HUES64 (cell line): Measurements from ENCODE around the gene CCSER2.

ENCODE experiments used
- H3K27ac ChIP-seq: 2 replicates; pipeline ENCODE4 v1.7.0; 2013; ENCODE audit warnings: low read depth, low read length, inconsistent platforms
- H3K27me3 ChIP-seq: 2 replicates; pipeline ENCODE4 v1.6.1; 2013; ENCODE audit warnings: mild to moderate bottlenecking, low read length; ENCODE audit not compliant: insufficient read depth
- H3K36me3 ChIP-seq: 2 replicates; pipeline ENCODE4 v1.6.1; 2013; ENCODE audit warnings: mild to moderate bottlenecking, low read length; ENCODE audit not compliant: insufficient read depth
- H3K4me1 ChIP-seq: 2 replicates; pipeline ENCODE4 v1.6.1; 2013; ENCODE audit warnings: mild to moderate bottlenecking, low read length, moderate library complexity; ENCODE audit not compliant: insufficient read depth
- H3K4me3 ChIP-seq: 2 replicates; pipeline ENCODE4 v1.5.1; 2013; ENCODE audit warnings: mild to moderate bottlenecking, low read length, moderate library complexity
- H3K9ac ChIP-seq: 2 replicates; pipeline ENCODE4 v1.6.1; 2013; ENCODE audit warnings: mild to moderate bottlenecking, low read depth, low read length
- H3K9me3 ChIP-seq: 2 replicates; pipeline ENCODE4 v1.6.1; 2013; ENCODE audit warnings: low read depth, low read length; ENCODE audit not compliant: insufficient read depth
- WGBS: fragments of 150-250, 120-280 bp; methylation state at CpG from one replicate; pipeline ENCODE4 v1.1.7; 2013; ENCODE audit warnings: missing lambda C conversion rate; 5-methylcytosine and 5-hydroxymethylcytosine counted together

The CCSER2 gene

DNA sequence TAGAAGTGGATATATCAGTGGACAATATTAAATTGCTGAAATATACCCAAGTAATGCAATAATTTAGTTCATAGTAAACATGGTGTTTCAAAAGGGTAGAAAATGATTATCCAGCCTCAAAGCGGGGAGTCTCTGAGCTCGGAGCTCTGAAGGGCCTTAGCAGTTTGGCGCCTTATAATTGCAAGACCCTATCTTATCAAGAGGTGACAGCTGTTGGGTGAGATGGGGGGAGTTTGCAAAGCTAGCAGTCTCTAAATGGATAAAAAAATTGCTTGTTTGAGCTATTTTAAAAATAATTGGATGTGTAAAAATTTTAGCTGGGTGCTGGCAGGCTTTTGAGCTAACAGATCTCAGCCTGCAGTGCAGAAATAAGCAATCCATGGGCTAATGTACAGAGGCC, 219.2 kb downstream of the CCSER2 start:
- Histone ChIP-seq H3K4me3 (no peak overlapping the region), H3K27me3 (no peaks in the 10 kb centered on the region), H3K9me3 (no peaks in the 10 kb centered on the region), H3K4me1 (peaks cover 8% of the 10 kb centered on the region; the same call in 1 of the 2 replicates), H3K9ac (no peak overlapping the region), H3K36me3 (no peaks in the 10 kb centered on the region), H3K27ac (no peak overlapping the region)
- WGBS, result 93% methylated on average over 3 of the region's 3 CpGs

DNA sequence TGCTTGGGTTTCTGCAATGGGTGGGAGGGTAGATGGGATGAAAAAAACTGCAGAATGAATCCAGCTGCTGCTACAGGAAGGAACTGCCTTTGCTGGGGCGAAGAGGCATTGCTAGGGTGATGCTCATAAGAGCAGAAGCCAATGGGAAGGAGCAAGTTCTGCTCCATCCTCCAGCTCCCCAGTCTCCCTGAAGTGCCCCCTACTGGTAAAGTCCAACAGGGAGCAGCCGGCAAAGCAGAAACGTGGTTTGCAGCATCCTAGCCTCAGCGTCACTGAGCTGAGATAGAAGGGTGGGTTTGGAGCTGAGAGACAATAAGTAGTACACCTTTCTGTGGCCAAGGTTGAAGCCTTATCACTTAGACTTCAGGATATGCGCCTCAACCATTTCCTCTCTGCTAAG, 220.5 kb downstream of the CCSER2 start:
- no peak overlapping the region for H3K9ac ChIP-seq
- H3K36me3 ChIP-seq, result no peaks in the 10 kb centered on the region
- H3K9me3 ChIP-seq, result no peaks in the 10 kb centered on the region
- H3K27me3 ChIP-seq, result no peaks in the 10 kb centered on the region
- H3K27ac ChIP-seq, result no peak overlapping the region
- 51% methylated on average over 5 of the region's 5 CpGs for WGBS
- H3K4me1 ChIP-seq, result no peaks in the 10 kb centered on the region
- no peak overlapping the region for H3K4me3 ChIP-seq

DNA sequence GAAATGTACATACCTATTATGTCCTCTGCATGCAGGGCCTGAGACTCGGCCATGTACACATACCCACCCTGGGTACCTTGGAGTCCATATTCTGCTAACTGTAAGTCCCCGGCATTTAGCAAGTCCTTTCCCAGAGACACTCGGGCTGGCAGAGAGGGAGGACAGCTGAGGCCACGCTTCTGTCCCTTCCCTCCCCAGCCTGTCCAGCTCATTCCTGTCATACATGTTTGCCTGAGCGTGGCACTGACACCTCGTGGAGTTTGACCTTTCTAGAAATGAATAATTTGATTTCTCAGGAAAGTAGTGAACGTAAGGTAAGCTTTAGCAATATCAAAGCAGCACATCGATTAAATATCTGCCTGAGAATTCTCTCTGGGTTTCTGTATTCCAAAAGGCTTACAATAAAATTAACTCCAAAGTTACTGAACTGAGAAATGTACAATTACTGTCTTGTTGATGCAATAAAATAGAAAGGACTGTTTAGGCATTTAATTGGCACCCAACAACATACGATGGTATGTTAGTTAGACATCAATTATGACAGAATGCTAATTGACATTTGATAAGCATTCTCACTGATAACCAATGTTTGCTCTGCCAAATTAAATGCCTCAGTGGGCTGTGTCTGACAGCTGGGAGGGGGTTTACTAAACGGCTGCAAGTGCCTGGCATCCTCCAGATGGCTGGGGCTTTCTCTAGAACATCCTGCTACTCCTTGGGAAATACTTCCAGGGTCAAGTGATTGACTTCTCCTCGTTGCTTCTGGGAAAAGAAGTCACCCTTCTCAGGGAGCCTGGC, 221.2 kb downstream of the CCSER2 start:
- no peaks in the 10 kb centered on the region for H3K36me3 ChIP-seq
- no peak overlapping the region for H3K9ac ChIP-seq
- no peak overlapping the region for H3K27ac ChIP-seq
- H3K9me3 ChIP-seq, result no peaks in the 10 kb centered on the region
- H3K4me1 ChIP-seq, result no peaks in the 10 kb centered on the region
- no peak overlapping the region for H3K4me3 ChIP-seq
- H3K27me3 ChIP-seq, result no peaks in the 10 kb centered on the region
- 87% methylated on average over 11 of the region's 11 CpGs for WGBS

DNA sequence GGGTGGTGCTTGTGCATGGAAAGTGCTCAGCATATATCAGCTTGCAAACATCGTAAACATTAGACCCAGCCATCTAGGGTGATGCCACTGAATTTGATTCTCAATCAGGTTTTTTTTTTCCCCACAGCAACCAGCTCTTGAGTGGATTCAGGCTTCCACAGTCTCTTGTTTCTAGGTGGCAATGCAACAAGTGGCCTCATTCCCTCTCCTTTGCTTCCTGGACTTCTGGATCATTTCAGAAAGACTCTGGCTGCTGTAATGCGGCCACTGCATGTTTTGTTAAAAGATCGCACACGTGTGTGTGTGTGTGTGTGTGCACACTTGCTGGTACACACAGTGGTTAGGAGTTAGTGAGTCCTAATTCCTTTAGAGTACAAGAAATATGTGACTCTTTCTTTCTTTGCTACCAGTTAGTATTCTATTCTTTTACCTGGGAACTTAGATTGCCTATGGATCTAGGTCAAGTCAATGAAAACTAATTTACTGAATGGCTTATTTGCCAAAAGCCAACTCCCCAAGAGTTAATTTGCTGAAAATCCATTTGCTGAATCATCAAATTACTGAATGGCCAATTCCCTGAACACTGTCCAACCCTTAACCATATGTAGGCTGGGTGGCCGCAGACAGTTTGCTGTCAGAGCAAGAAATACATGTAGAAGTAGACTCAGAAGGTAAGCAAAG, 222.5 kb downstream of the CCSER2 start:
- 96% methylated on average over 5 of the region's 5 CpGs for WGBS
- H3K27me3 ChIP-seq, result no peaks in the 10 kb centered on the region
- no peaks in the 10 kb centered on the region for H3K9me3 ChIP-seq
- no peak overlapping the region for H3K9ac ChIP-seq
- H3K27ac ChIP-seq, result no peak overlapping the region
- H3K4me1 ChIP-seq, result no peaks in the 10 kb centered on the region
- H3K36me3 ChIP-seq, result no peaks in the 10 kb centered on the region
- H3K4me3 ChIP-seq, result no peak overlapping the region

DNA sequence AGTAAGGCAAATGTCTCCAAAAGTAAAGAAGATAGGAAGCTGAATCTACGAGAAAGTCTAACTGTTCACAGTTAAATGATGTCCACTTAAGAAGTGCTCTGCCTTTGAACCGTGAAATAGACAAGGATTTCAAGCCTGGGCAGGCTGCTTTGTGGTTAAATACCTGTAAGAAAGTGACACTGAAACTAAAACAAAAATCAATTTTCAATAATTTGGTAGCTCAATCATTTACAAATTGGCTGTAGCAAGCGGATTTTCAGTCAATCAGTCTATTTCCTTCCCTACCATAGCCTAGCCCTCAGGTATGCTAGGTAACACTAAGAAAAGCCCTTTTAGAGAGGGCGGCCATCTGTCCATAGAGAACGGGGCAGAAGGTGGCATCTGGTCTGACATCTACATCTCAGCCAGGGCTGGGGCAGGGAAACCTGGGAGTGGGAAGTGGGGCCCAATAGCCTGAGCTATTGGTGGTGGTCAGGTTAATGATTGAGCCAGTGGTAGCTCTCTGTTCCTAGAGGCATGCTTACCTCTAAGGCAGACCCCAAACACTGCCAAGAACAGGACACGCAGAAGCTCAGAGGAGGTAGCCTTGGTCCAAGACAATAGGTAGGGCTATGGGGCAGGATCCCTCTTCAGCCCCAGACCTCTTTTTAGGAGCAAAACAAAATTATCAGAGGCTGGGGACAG, 223.2 kb downstream of the CCSER2 start:
- H3K36me3 ChIP-seq, result no peaks in the 10 kb centered on the region
- no peaks in the 10 kb centered on the region for H3K9me3 ChIP-seq
- no peak overlapping the region for H3K9ac ChIP-seq
- no peaks in the 10 kb centered on the region for H3K27me3 ChIP-seq
- WGBS, result 90% methylated on average over 6 of the region's 6 CpGs
- H3K4me1 ChIP-seq, result no peaks in the 10 kb centered on the region
- no peak overlapping the region for H3K4me3 ChIP-seq
- no peak overlapping the region for H3K27ac ChIP-seq

DNA sequence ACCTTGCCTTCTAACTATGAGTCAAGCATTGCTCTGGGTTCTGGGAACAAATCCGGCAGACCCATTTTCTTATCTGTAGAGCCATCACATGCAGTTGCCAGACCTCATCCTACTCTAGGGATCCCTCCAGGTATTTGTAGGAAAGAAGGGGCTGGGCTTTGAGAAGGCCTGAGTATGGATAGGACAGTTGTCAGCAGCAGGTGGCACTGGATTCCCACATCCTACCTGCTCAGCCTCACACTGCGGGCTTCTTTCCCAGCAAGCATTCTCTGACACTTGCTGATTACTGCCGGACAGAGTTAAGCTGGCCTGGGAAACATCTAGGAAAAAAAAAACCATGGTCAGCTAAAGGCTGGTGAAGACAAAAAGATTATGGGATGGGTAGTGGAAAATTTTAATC, 224.1 kb downstream of the CCSER2 start:
- Histone ChIP-seq H3K9me3 (no peaks in the 10 kb centered on the region), H3K36me3 (no peaks in the 10 kb centered on the region), H3K27me3 (no peaks in the 10 kb centered on the region), H3K4me1 (no peaks in the 10 kb centered on the region), H3K9ac (no peak overlapping the region), H3K4me3 (no peak overlapping the region), H3K27ac (no peak overlapping the region)
- 78% methylated on average over 3 of the region's 3 CpGs for WGBS

DNA sequence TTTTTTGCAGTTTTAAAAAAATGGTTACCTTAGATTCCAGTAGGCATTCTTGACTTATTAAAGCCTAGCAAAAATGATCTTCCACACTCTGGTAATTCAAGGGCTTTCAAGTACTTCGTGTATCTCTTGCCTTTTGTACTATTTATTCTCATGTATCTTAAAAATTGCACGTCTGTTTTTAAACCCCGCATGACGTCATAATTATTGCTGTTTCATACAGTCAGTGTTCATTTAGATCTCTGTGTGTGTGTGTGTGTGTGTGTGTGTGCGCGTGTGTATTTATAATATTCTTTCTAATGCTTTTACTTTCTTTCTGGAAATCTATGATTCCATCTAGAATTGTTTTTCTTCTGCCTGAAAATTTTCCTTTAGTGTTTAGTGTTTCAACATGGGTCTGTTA, 234.2 kb downstream of the CCSER2 start:
- Histone ChIP-seq H3K9me3 (no peaks in the 10 kb centered on the region), H3K27me3 (no peaks in the 10 kb centered on the region), H3K36me3 (no peaks in the 10 kb centered on the region), H3K9ac (no peak overlapping the region), H3K4me1 (peaks cover 9% of the 10 kb centered on the region), H3K27ac (no peak overlapping the region), H3K4me3 (no peak overlapping the region)
- 98% methylated on average over 4 of the region's 6 CpGs for WGBS

DNA sequence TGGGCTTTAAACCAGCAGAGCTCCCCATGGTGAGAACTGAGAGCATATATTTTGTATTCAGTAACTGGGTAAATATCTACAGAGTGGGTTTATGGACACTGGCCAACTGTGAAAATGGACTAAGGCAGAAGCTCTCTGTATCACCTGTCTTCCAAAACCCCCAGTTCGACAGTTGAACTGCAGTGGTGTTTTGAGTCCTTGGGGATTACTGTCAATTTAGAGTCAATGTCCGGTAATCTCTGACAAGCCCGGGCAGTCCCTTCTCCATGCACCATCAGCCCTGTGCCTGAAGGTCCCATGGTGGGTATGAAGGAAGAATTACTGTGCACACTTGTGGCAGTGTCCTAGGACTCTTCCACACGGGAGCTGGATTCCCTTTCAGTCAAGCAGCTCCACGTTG, 235.0 kb downstream of the CCSER2 start:
- Histone ChIP-seq H3K9ac (no peak overlapping the region), H3K27ac (no peak overlapping the region), H3K36me3 (no peaks in the 10 kb centered on the region), H3K4me3 (no peak overlapping the region), H3K27me3 (no peaks in the 10 kb centered on the region), H3K4me1 (peaks cover 10% of the 10 kb centered on the region), H3K9me3 (no peaks in the 10 kb centered on the region)
- WGBS, result 97% methylated on average over 5 of the region's 5 CpGs

DNA sequence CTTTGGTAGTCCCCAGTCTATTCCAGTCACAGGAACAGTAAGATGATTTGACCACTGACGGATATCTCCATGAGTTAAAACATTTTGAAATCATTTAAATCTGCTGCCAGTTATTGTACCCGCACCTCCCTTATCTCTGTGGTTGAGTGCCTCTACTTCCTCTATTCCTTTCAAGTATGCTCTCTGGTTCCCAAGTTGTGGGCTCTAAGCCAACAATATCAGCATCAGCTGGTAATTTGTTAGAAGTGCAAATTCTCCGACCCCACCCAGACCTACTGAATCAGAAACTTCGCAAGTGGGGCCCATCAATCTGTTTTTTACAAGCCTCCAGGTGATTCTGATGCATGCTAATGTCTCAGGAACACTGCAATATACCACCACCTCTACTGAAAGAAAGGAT, 235.5 kb downstream of the CCSER2 start:
- Histone ChIP-seq H3K9me3 (no peaks in the 10 kb centered on the region), H3K27me3 (no peaks in the 10 kb centered on the region), H3K27ac (no peak overlapping the region), H3K9ac (no peak overlapping the region), H3K4me3 (no peak overlapping the region), H3K36me3 (no peaks in the 10 kb centered on the region), H3K4me1 (peaks cover 16% of the 10 kb centered on the region)
- 89% methylated on average over 4 of the region's 4 CpGs for WGBS

DNA sequence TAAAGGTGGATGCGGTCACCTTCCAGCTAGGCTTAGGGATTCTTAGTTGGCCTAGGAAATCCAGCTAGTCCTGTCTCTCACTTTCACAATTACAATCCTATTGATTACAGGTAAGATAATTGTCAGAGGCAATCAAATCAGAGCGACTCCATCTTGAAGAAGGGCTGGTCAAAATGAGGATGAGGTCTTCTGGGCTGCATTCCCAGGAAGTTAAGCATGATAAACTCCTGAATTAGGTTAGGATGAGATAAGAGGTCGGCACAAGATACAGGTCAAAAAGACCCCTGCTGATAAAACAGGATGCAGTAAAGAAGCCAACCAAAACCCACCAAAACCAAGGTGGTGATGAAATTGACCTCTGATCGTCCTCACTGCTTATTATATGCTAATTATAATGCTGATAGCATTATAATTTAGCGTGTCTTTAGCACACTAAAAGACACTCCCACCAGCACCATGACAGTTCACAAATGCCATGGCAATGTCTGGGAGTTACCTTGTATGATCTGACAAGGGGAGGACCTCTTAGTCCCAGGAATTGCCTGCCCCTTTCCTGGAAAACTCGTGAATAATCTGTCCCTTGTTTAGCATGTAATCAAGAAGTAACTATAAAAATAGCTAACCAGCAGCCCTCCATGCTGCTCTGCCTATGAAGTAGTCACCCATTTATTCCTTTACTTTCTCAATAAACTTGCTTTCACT, 237.6 kb downstream of the CCSER2 start:
- no peak overlapping the region for H3K4me3 ChIP-seq
- peak overlapping the region; percentile 78; the same call in 1 of the 2 replicates for H3K27ac ChIP-seq
- H3K27me3 ChIP-seq, result no peaks in the 10 kb centered on the region
- peaks cover 21% of the 10 kb centered on the region for H3K4me1 ChIP-seq
- no peaks in the 10 kb centered on the region; the same call in 1 of the 2 replicates for H3K9me3 ChIP-seq
- 92% methylated on average over 5 of the region's 6 CpGs for WGBS
- no peak overlapping the region for H3K9ac ChIP-seq
- no peaks in the 10 kb centered on the region for H3K36me3 ChIP-seq

DNA sequence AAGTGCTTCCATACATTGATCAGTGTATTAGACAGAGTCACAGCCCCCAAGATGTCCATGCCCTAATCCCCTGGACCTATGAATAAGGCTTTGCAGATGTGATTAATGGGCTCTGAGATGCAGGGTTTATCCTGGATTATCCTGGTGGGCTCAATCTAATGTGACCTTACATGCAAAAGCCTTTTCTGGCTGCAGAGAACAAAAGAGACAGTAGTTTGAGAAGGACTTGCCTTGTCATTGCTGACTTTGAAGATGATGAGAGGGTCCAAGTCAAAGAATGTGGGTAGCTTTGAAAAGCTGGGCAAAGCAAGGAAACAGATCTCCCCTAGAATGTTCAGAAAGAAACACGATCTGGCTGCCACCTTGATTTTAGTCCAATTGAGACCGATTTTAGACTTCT, 238.7 kb downstream of the CCSER2 start:
- Histone ChIP-seq H3K4me3 (no peak overlapping the region), H3K27ac (peak overlapping the region; percentile 78), H3K9me3 (no peaks in the 10 kb centered on the region; the same call in 1 of the 2 replicates), H3K27me3 (no peaks in the 10 kb centered on the region), H3K36me3 (no peaks in the 10 kb centered on the region), H3K9ac (no peak overlapping the region), H3K4me1 (peaks cover 21% of the 10 kb centered on the region)
- WGBS, result 42% methylated on average over 2 of the region's 2 CpGs
